ENCODE results near the gene TMEM203.
A peak's percentile ranks its signal among the peaks of the same experiment; 100 is the strongest.

The TMEM203 gene

DNA sequence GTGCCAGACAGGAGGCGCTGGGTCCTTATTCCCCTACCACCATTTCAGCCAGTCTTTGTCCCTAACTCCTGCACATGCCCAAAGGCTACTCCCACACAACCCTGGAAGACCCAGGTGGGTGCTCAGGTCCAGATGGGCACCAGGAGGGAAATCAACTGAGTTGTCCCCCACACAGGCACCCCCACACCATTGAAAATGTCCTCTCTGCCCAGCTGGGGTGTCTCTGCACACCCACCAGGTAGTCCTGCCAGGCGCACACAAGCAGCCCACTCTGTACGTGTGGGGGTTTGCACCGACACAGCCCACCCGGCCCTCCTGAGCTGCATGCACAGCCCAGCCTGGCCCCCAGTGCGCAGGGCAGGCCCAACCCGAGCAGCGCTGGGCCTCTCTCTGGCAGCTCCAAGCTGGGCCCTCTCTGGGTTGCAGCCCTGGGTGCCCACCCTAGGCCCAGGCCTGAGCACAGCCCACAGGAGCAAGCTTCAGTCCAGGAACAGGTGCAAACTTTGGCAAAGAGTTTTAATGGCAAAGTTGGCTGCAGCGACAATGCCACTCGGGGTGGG is 14.4 kb upstream of the TMEM203 start:
- no peak overlapping the region for H3K4me3 ChIP-seq (ENCODE audit: low read depth, low read length)

DNA sequence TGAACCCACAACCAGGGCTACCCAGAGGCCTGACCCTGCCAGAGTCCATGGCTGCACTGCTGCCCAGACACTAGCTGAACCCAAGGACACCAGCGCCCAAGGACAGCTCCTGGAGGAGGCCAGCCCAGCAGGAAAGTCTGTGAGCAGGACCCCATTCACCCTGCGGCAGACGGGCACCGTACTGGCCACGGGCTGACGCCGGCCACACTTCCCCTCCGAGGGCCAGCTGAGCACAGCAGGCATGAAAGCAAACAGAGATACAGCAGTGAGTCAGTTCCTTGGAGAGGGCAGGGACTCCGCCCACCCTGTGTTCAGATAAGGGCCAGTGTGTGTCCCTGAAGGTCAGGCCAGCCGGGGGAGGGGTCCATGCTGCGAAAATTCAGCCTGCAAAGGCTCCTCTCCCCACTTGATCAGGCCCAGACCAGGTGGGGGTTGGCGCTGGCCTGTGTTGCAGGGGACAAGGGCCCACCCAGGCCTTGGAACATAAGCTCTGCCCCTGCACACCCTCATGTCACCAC is 13.4 kb upstream of the TMEM203 start:
- no peak overlapping the region for H3K4me3 ChIP-seq (ENCODE audit: low read depth, low read length)

DNA sequence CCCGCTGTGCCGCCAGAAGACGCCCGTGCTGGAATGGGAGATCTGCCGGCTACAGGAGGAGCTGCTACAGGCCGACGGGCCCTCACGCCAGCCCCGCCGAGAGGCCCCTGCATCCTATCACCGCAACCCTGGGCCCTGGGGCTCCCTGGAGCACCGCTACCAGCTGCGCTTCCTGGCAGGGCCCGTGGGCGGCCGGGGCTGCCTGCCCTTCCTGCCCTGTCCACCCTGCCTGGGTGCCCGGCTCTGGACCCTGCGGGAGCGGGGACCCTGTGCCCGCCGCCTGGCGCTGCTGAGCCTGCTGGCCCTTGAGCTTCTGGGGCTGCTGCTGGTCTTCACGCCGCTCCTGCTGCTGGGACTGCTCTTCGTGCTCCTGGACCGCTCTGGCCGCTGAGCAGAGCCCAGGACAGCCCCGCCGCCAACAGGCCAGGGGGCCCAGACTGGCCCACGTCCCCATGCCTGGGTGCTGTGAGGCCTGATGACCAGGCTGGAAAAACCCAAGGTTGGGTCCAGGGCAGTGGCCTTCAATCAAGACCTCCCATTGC is 12.8 kb upstream of the TMEM203 start:
- H3K4me3 ChIP-seq (ENCODE audit: low read depth, low read length) = no peak overlapping the region

GRCh38 chr9:137217276-137218211 is 12.1 kb upstream of the TMEM203 start:
- no peak overlapping the region for H3K4me3 ChIP-seq (ENCODE audit: low read depth, low read length)

DNA sequence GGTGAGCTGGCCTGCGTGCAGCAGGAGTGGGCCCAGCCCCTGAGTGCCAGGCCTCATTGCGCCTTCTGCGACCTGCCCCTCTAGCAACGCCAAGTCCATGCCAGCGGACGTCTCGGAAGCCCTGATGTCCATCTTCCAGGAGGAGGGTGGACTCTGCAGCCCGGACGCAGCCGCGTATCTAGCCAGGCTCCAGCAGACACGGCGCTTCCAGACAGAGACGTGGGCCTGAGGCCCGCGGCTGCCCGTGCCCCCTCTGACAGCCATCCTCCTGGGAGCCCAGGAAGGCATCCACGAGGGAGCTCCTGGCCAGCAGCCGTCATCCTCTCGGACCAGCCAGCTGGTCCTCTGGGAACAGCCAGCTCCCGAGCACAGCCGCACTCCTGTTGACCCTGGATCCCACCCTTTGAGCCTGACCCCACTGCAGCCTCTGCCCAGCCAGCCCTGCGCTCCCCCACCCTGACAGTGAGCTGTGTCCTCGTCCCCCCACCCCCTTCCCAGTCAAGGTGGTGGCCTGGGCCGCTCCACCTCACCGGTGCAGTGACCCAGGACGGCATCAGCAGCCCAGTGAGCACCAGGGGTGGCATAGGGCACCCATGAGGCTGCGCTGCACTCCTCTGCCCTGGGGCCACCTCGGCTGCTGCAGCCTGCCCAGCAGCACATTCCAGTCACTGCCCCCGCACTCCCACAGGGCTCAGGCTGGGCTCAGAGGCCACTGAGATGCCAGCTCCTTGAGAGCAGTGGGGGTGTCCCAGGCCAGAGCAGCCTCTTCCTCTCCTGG is 10.9 kb upstream of the TMEM203 start:
- no peak overlapping the region for H3K4me3 ChIP-seq (ENCODE audit: low read depth, low read length)

DNA sequence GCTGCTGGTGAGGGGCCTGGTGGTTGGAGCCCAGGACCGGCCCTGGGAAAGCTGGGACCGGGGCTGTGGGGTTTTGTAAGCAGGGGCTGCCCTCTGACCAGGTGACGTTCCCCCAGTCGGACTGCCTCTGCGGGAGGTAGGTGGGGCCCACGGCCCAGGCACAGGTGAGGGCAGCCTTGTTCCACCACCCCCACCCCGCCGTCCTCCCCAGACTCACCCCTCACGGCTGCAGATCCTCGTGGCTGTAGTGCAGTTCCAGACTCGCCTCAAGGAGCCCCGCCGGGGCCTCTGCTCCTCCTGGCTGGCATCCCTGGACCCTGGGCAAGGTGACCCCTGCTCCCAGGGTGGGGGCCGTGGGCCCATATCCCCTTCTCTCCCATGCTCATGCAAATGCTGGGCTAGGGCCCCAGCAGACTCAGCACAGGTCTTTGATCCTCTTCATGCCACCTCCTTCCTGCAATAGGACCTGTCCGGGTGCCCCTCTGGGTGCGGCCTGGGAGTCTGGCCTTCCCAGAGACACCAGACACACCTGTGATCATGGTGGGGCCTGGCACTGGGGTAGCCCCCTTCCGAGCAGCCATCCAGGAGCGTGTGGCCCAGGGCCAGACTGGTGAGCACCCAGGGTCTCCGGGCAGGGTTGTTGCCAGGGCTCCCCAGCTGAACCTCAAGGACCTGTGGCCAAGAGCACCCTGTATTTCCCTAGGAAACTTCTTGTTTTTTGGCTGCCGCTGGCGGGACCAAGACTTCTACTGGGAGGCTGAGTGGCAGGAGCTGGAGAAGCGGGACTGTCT is 9.9 kb upstream of the TMEM203 start:
- no peak overlapping the region for H3K4me3 ChIP-seq (ENCODE audit: low read depth, low read length)

DNA sequence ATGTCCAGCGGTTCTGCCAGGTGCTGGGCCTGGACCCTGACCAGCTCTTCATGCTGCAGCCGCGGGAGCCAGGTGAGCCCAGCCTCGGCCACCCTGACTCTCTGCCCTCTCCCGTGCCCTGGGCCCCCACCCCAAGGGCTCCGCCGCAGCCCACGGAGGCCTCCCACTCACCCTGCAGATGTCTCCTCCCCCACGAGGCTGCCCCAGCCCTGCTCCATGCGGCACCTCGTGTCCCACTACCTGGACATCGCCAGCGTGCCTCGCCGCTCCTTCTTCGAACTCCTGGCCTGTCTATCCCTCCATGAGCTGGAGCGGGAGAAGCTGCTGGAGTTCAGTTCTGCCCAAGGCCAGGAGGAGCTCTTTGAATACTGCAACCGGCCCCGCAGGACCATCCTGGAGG is 9.2 kb upstream of the TMEM203 start:
- no peak overlapping the region for H3K4me3 ChIP-seq (ENCODE audit: low read depth, low read length)

- H3K4me3 ChIP-seq (ENCODE audit: low read depth, low read length) = no peak overlapping the region
Measured at GRCh38 chr9:137213160-137214060, 8.0 kb upstream of the TMEM203 start.

DNA sequence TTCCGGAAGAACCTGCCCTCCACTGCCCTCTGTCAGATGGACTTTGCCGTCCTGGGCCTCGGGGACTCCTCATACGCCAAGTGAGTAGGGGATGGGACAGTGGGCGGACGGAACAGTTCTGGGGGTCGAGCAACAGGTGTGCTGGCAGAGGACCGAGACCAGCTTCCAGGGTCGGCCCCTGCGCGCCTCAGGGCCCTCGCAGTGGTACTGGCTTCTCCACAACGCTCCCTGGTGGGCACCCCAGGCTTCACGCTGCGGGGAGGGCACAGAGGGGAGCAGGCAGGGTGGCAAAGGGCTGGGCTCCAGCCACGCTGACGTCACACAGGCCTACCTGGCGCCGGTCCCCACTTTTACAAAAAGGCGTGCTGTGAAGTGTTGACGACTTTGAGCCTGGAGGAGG is 7.1 kb upstream of the TMEM203 start:
- no peak overlapping the region for H3K4me3 ChIP-seq (ENCODE audit: low read depth, low read length)

DNA sequence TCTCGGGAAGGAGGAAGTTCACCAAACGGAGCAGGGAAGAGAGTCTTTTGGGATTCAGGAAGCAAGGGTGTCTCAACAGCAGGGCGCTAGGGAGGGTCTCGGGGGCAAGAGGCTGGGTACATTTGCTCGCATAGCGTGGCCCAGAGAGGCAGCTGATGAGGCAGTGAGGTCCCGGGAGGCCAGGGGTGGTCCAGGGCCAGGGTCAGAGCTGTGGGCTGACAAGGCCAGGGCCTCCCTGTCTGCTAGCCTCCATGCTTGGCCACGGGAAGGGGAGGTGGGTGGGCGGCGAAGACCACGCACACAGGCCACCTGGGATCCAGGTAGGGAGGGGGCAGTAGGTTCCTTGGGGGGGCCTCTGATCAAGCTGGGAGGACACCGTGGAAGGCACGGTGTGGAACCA is 6.1 kb upstream of the TMEM203 start:
- no peak overlapping the region for H3K4me3 ChIP-seq (ENCODE audit: low read depth, low read length)

- H3K4me3 ChIP-seq (ENCODE audit: low read depth, low read length) = no peak overlapping the region
Measured at GRCh38 chr9:137206602-137207001, 1.2 kb upstream of the TMEM203 start.

- peak overlapping the region; percentile 94 for H3K4me3 ChIP-seq (ENCODE audit: low read depth, low read length)
Measured at GRCh38 chr9:137204731-137205125, 720 bp downstream of the TMEM203 start.

- H3K4me3 ChIP-seq (ENCODE audit: low read depth, low read length) = no peak overlapping the region
Measured at GRCh38 chr9:137202966-137203365, 2.5 kb downstream of the TMEM203 start.

GRCh38 chr9:137201205-137201868 is 4.1 kb downstream of the TMEM203 start:
- H3K4me3 ChIP-seq (ENCODE audit: low read depth, low read length) = peak overlapping the region; percentile 53

DNA sequence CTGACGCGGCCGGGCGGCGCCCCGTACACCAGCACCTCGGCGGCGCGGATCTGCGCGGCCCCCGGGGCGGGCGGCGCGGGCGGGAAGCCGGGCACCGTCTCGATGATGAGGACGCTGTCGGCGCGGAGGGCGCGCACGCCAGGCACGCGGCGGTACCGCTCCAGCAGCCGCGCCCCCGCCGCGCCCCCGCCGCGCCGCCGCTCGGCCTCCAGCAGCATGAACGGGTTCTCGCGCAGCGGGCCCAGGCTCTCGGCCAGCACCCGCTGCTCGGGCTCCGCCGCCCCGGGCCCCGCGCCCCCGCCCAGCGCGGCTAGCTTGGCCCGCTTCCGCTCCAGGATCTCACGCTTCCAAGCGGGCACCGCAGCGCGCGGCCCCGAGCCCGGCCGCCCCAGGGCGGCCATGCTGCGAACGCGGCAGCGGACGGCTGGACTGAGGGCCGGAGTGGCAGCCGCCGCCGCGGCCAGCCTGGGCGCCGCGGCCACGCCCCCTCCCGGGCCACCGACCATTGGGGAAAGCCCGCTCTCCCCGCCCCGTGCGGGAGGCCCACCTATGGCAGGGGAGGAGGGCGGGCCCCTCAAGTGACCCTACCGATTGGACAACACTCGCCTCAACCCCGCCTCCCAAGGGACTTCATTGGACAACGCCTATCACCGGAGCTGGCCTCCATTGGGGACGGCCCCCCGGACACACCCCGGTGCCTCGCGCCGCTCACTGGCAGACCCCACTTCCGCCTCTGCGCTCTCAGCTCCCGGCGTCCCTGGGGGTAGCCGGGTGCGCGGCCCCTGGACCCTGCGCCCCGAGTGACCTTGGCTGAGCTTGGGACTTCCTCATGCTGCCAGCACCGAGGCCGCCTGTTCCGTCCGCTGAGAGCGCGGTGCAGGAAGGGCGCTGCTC is 4.9 kb downstream of the TMEM203 start, which contains the start of gene TPRN:
Gene TPRN, minus strand, starts transcription at position 431 of the 894 bp plus-strand sequence. Its CDS starts 30 bp downstream, at position 401.
- H3K4me3 ChIP-seq (ENCODE audit: low read depth, low read length) = peak within 1 kb of the TSS; percentile 53

- peak overlapping the region; percentile 13 for H3K4me3 ChIP-seq (ENCODE audit: low read depth, low read length)
Measured at GRCh38 chr9:137199411-137200121, 5.9 kb downstream of the TMEM203 start.

- H3K4me3 ChIP-seq (ENCODE audit: low read depth, low read length) = no peak overlapping the region
Measured at GRCh38 chr9:137198902-137199283, 6.6 kb downstream of the TMEM203 start.

Data from iPS-11a (cell line).